Tibial nerve (tissue), 3 donors: ENCODE measurements around the gene TRAPPC3.

Experiments used
- POLR2A ChIP-seq, 2 donors: fragments of 450-650 bp; IDR thresholded peaks; one replicate each; pipeline ENCODE4 v1.6.1; 2017; ENCODE audit warnings: antibody characterized with exemption in 2 of 2, mild to moderate bottlenecking in 2 of 2, moderate library complexity in 2 of 2
- TF ChIP-seq, protein P1 (sequence below), 5 experiments: fragments of 200-600 bp in 3 of 5; fragments of 450-650 bp in 2 of 5; sonication (generic) in 3 of 5; IDR thresholded peaks; one replicate each; pipeline ENCODE4 v1.5.1; 2016 to 2019; ENCODE audit warnings: antibody characterized with exemption in 5 of 5, mild to moderate bottlenecking in 3 of 5, moderate library complexity in 2 of 5

DNA sequence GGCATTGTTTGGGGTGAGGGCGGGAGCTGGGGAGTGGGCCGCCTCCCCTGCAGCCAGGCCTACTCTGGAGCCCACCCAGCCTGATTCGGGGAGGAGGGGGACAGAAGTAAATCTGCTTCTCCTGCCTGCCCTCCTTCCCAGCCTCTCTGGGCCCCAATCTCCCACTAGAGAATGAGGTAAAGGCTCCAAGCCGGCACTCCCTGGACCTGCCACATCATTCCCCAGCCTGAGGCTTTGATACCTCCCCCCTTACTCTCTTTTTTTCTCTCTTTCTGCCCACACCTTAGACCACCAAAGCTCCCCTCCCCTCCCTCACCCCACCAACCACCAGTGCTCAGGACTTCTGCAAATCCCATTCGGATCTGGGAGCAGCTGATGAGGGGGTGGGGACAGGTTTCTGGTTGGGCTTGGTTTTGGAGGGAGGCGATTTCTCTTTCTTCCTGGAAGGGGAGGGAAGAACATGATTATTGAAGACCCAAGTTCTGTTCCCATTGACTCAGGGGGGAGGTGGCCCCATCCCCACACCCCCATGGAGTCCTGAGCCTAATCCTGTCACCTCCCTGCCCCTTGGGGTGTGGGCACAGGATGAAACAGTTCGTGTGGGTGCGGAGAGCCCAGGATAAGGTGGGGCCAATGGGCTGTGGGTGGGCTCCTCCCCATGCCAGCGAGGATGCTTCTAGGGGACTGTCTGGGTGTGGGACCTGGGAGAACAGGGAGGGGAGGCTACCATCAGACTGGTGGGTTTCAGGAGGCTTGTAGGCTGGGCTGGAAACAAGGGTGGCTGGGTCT, 8.0 kb upstream of the TRAPPC3 start:
- TF ChIP-seq, protein P1, sequence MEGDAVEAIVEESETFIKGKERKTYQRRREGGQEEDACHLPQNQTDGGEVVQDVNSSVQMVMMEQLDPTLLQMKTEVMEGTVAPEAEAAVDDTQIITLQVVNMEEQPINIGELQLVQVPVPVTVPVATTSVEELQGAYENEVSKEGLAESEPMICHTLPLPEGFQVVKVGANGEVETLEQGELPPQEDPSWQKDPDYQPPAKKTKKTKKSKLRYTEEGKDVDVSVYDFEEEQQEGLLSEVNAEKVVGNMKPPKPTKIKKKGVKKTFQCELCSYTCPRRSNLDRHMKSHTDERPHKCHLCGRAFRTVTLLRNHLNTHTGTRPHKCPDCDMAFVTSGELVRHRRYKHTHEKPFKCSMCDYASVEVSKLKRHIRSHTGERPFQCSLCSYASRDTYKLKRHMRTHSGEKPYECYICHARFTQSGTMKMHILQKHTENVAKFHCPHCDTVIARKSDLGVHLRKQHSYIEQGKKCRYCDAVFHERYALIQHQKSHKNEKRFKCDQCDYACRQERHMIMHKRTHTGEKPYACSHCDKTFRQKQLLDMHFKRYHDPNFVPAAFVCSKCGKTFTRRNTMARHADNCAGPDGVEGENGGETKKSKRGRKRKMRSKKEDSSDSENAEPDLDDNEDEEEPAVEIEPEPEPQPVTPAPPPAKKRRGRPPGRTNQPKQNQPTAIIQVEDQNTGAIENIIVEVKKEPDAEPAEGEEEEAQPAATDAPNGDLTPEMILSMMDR (IDR thresholded peaks at IDR 0.05): no peak
- TF ChIP-seq POLR2A (IDR thresholded peaks at IDR 0.05): no peak
